SK-MEL-5 (cell line): ENCODE measurements around the gene NOXO1. TPM values are rescaled to one million over a fixed set of nuclear protein-coding genes. Genes with fewer than 3 reads are reported as not detected.

Source experiments
- DNase-seq: peaks from one replicate; pipeline ENCODE4 v3.0.0-alpha.2; 2016; ENCODE audit warnings: low read depth, low spot score
- in situ Hi-C: cut with HindIII; loops from 2 replicates; pipeline ENCODE4 v1.10.0; 2016; ENCODE audit warnings: low sequenced_read_pairs, high pct_unique_total_duplicates, low pct_unique_long_range_greater_than_20kb
- total RNA-seq: library from RNA; depleted of rRNA; stranded (reverse); fragments of >200 nt; shearing (Covaris generic); gene quantifications from 2 replicates; pipeline ENCODE4 v1.2.3, GENCODE V29; 2014

Gene NOXO1
- total RNA-seq, 1 experiment from 2014 or later = not detected

- DNase-seq = no peak
- in situ Hi-C loops = no loop called here
Observed at GRCh38 chr16:1985466-1986150, 4.3 kb upstream of the NOXO1 start.

- DNase-seq = no peak
- in situ Hi-C loops = no loop called here
Observed at GRCh38 chr16:1984347-1985225, 3.3 kb upstream of the NOXO1 start.

GRCh38 chr16:1983544-1984346 lies 2.5 kb upstream of the NOXO1 start, which contains the start of gene GFER:
Gene GFER, plus strand, starts transcription at chr16:1984193. Its CDS starts 26 bp downstream, at chr16:1984219.
- in situ Hi-C loops = no loop called here
- DNase-seq = peak; percentile 87

- DNase-seq = no peak
- in situ Hi-C loops = no loop called here
Observed at GRCh38 chr16:1982991-1983543, 1.8 kb upstream of the NOXO1 start.

GRCh38 chr16:1982013-1982433 lies 754 bp upstream of the NOXO1 start:
- DNase-seq = peak; percentile 71
- in situ Hi-C loops = no loop called here

- DNase-seq = no peak
- in situ Hi-C loops = no loop called here
Observed at GRCh38 chr16:1980770-1981087, 540 bp downstream of the NOXO1 start.

- in situ Hi-C loops = no loop called here
- DNase-seq = no peak
Observed at GRCh38 chr16:1980030-1980769, 1.1 kb downstream of the NOXO1 start.

- DNase-seq = no peak
Observed at GRCh38 chr16:1979271-1980029, 1.8 kb downstream of the NOXO1 start.

GRCh38 chr16:1978476-1979120 lies 2.7 kb downstream of the NOXO1 start:
- no peak for DNase-seq

More at GRCh38 chr16:1979271-1980029, 1.8 kb downstream of the NOXO1 start:
- in situ Hi-C loops = no loop called here

GRCh38 chr16:1977875-1978268 lies 3.4 kb downstream of the NOXO1 start:
- no peak for DNase-seq
- in situ Hi-C loops = no loop called here

More at GRCh38 chr16:1978476-1979120, 2.7 kb downstream of the NOXO1 start:
- in situ Hi-C loops = no loop called here

- in situ Hi-C loops = no loop called here
- DNase-seq = no peak
Observed at GRCh38 chr16:1976951-1977874, 4.1 kb downstream of the NOXO1 start.

GRCh38 chr16:1976216-1976520 lies 5.1 kb downstream of the NOXO1 start:
- DNase-seq = no peak
- in situ Hi-C loops = no loop called here

- no peak for DNase-seq
- in situ Hi-C loops = no loop called here
Observed at GRCh38 chr16:1975432-1976215, 5.6 kb downstream of the NOXO1 start.

- in situ Hi-C loops = no loop called here
Observed at GRCh38 chr16:1974157-1975070, 6.9 kb downstream of the NOXO1 start.

More at GRCh38 chr16:1974157-1975070, 6.9 kb downstream of the NOXO1 start:
- DNase-seq = no peak
